Measurements from ENCODE around the gene KIF13A. TPM values are rescaled to one million over a fixed set of nuclear protein-coding genes. Genes with fewer than 3 reads are reported as not detected.
A peak's percentile ranks its signal among the peaks of the same experiment; 100 is the strongest.

The KIF13A gene
- total RNA-seq, 1 experiment from 2014 or later = 49.3 TPM

DNA sequence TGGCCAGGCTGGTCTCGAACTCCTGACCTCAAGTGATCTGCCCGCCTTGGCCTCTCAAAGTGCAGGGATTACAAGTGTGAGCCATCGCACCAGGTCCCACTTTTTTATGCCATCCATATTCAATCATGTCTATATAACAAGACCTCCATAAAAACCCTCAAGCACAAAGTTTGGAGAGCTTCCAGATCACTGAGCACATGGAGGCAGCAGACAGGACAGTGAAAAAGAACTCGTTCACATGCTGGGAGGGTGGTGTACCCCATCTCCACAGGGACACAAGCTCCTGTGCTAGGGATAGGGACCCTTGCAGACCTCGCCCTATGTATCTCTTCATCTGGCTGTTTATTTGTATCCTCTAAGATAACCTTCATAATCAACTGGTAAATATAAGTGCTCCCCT lies 30.3 kb downstream of the KIF13A start:
- H3K27me3 ChIP-seq (ENCODE audit: control insufficient read depth, insufficient read depth, low read length) = no peaks in the 10 kb centered on the region
- in situ Hi-C loops (cut with HindIII; ENCODE audit: low pct_unique_long_range_greater_than_20kb, low sequenced_read_pairs) = no loop called here
- intact Hi-C loops (cut with micrococcal nuclease; ENCODE audit: unreplicated experiment) = no loop called here
- TF ChIP-seq TCF7L2 (IDR thresholded peaks at IDR 0.05; ENCODE audit: low read depth, low read length) = no peak
- H3K4me3 ChIP-seq (ENCODE audit: low read depth in 2 of 2, low read length in 2 of 2) = no peak overlapping the region
- no peak overlapping the region for H3K27ac ChIP-seq (ENCODE audit: low read length)
- ATAC-seq (no peak), DNase-seq (ENCODE audit: low read depth, low spot score) (no peak)
- no peaks in the 10 kb centered on the region for H3K36me3 ChIP-seq (ENCODE audit: control insufficient read depth, insufficient read depth, low read length)
- ChIA-PET POLR2A (no interaction called here), CTCF (no interaction called here)
- peaks cover 9% of the 10 kb centered on the region; the same call in 1 of the 2 replicates for H3K4me1 ChIP-seq (ENCODE audit: control insufficient read depth, insufficient read depth, low read length)
- no peaks in the 10 kb centered on the region for H3K9me3 ChIP-seq (ENCODE audit: control insufficient read depth, insufficient read depth, low read depth, low read length)
- BruUV-seq (replicated peaks) = no TSS peak

DNA sequence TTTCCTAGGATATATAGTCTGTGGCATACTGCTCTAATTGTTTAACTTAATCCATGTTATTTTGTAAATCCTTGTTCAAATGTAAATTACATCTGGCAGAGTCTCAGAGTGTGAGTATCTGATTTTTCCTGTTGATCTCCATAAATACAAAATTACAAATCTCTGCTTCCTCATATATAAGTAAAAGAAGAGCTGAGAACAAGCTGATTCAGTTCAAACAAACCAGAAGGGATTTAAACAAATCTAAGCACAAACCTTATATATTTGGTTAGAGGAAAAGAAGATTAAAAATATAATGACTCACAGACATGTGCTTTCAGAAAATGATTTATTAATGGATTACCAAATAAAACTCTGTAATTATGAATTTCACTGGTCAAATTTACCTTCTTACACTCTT lies 37.3 kb downstream of the KIF13A start:
- H3K27me3 ChIP-seq (ENCODE audit: control insufficient read depth, insufficient read depth, low read length) = no peaks in the 10 kb centered on the region
- POLR2A ChIA-PET = no interaction called here
- ATAC-seq (no peak), DNase-seq (ENCODE audit: low read depth, low spot score) (no peak)
- no peaks in the 10 kb centered on the region for H3K36me3 ChIP-seq (ENCODE audit: control insufficient read depth, insufficient read depth, low read length)
- CTCF ChIA-PET = no interaction called here
- H3K27ac ChIP-seq (ENCODE audit: low read length) = no peak overlapping the region
- BruUV-seq (replicated peaks) = TSS peak; percentile 19
- no peak overlapping the region for H3K4me3 ChIP-seq (ENCODE audit: low read depth in 2 of 2, low read length in 2 of 2)
- intact Hi-C loops (cut with micrococcal nuclease; ENCODE audit: unreplicated experiment) = no loop called here
- no peaks in the 10 kb centered on the region for H3K9me3 ChIP-seq (ENCODE audit: control insufficient read depth, insufficient read depth, low read depth, low read length)
- TF ChIP-seq, protein P1, sequence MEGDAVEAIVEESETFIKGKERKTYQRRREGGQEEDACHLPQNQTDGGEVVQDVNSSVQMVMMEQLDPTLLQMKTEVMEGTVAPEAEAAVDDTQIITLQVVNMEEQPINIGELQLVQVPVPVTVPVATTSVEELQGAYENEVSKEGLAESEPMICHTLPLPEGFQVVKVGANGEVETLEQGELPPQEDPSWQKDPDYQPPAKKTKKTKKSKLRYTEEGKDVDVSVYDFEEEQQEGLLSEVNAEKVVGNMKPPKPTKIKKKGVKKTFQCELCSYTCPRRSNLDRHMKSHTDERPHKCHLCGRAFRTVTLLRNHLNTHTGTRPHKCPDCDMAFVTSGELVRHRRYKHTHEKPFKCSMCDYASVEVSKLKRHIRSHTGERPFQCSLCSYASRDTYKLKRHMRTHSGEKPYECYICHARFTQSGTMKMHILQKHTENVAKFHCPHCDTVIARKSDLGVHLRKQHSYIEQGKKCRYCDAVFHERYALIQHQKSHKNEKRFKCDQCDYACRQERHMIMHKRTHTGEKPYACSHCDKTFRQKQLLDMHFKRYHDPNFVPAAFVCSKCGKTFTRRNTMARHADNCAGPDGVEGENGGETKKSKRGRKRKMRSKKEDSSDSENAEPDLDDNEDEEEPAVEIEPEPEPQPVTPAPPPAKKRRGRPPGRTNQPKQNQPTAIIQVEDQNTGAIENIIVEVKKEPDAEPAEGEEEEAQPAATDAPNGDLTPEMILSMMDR (IDR thresholded peaks at IDR 0.05) = no peak
- TF ChIP-seq, protein P2, sequence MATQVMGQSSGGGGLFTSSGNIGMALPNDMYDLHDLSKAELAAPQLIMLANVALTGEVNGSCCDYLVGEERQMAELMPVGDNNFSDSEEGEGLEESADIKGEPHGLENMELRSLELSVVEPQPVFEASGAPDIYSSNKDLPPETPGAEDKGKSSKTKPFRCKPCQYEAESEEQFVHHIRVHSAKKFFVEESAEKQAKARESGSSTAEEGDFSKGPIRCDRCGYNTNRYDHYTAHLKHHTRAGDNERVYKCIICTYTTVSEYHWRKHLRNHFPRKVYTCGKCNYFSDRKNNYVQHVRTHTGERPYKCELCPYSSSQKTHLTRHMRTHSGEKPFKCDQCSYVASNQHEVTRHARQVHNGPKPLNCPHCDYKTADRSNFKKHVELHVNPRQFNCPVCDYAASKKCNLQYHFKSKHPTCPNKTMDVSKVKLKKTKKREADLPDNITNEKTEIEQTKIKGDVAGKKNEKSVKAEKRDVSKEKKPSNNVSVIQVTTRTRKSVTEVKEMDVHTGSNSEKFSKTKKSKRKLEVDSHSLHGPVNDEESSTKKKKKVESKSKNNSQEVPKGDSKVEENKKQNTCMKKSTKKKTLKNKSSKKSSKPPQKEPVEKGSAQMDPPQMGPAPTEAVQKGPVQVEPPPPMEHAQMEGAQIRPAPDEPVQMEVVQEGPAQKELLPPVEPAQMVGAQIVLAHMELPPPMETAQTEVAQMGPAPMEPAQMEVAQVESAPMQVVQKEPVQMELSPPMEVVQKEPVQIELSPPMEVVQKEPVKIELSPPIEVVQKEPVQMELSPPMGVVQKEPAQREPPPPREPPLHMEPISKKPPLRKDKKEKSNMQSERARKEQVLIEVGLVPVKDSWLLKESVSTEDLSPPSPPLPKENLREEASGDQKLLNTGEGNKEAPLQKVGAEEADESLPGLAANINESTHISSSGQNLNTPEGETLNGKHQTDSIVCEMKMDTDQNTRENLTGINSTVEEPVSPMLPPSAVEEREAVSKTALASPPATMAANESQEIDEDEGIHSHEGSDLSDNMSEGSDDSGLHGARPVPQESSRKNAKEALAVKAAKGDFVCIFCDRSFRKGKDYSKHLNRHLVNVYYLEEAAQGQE (IDR thresholded peaks at IDR 0.05; ENCODE audit: insufficient read depth in 1 of 2, low read depth in 2 of 2, low read length in 1 of 2) = no peak
- no peak for TF ChIP-seq TCF7L2 (IDR thresholded peaks at IDR 0.05; ENCODE audit: low read depth, low read length)
- in situ Hi-C loops (cut with HindIII; ENCODE audit: low pct_unique_long_range_greater_than_20kb, low sequenced_read_pairs) = no loop called here
- H3K4me1 ChIP-seq (ENCODE audit: control insufficient read depth, insufficient read depth, low read length) = no peaks in the 10 kb centered on the region

DNA sequence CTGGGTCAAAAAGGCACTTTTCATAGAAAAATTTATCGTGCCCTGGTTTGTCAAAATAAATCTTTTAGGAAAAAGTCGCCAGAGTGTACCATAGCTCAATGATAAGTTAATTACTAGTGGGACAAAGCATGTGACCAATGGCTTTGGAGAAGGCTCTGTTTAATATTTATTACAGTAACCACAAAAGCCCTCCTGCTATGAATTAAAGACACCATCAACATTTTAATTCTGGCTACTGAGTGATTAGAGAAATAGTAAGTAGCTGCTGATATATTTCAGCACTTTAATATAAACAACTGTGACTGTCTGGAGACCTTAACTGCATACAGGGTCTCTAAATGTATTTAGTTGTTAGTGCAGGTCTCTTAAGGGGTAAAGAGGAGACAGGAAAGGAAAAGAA lies 38.3 kb downstream of the KIF13A start:
- DNase-seq (ENCODE audit: low read depth, low spot score) = no peak
- no peak overlapping the region for H3K4me3 ChIP-seq (ENCODE audit: low read depth in 2 of 2, low read length in 2 of 2)
- TF ChIP-seq, protein P2 (IDR thresholded peaks at IDR 0.05; ENCODE audit: insufficient read depth in 1 of 2, low read depth in 2 of 2, low read length in 1 of 2) = no peak
- no peak for TF ChIP-seq SIN3A (IDR thresholded peaks at IDR 0.05; ENCODE audit: borderline replicate concordance, insufficient read depth, low read depth, low read length)
- TF ChIP-seq POLR2AphosphoS5 (IDR thresholded peaks at IDR 0.05; ENCODE audit: low read depth, low read length) = no peak
- no peaks in the 10 kb centered on the region for H3K36me3 ChIP-seq (ENCODE audit: control insufficient read depth, insufficient read depth, low read length)
- no peak overlapping the region for H3K27ac ChIP-seq (ENCODE audit: low read length)
- ChIA-PET CTCF (no interaction called here), POLR2A (no interaction called here)
- H3K9me3 ChIP-seq (ENCODE audit: control insufficient read depth, insufficient read depth, low read depth, low read length) = no peaks in the 10 kb centered on the region
- no peaks in the 10 kb centered on the region for H3K27me3 ChIP-seq (ENCODE audit: control insufficient read depth, insufficient read depth, low read length)
- ATAC-seq = no peak
- in situ Hi-C loops (cut with HindIII; ENCODE audit: low pct_unique_long_range_greater_than_20kb, low sequenced_read_pairs) = no loop called here
- no TSS peak for BruUV-seq (replicated peaks)
- no peaks in the 10 kb centered on the region for H3K4me1 ChIP-seq (ENCODE audit: control insufficient read depth, insufficient read depth, low read length)
- intact Hi-C loops (cut with micrococcal nuclease; ENCODE audit: unreplicated experiment) = no loop called here

All from Panc1 (cell line).